A204.1 (cell line): ENCODE results near the gene PPID.
"Not testable (repeated sequence)": the region's sequence is repeated elsewhere in the genome, so short reads cannot be mapped to it uniquely, and the experiment has no call there.

ENCODE experiments used
- FAIRE-seq: peaks from 2 replicates; lab custom pipeline; 2012; peaks lifted over from hg19 to GRCh38; lab: Jason Lieb, UNC

PPID gene

DNA sequence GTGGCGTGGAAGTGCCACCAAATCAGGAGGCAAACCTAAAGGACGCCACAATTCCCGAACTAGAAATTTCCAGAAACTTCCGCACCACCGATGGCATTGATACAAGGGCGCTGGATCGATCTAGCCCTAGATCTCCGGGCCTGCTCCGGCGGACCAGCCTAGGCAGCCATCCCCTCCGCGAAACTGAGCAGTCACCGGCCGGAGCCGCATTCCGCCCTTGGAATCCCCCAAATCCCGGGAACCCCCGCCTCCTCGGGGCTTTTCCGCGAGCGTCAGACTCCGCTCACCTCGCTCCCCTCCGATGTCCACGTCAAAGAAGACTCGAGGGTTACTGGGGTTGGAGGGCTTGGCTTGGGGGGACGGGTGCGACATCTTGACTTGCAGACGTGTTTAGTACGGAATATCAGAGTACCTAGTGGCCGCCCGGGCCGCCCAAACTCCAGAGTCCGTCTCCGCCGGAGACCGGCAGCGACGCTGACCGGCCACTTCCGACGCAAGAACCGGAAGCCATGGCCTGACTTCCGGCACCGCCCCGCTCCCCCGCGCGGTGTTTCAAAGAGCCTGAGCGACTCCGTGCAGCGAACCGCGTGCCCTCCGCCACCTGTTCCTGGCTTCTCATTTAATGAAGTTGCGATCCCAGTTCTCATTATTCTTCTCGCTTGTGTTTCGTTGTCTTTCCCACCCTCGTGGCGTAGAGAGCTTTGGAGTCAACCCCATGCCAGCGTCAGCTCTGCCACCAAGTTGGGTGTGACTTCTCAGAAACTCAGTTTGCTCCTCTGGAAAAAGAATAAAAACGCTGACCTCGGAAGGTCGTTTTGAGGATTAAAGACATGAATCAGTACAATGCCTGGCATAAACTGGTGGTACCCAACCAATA, at the start of gene PPID:
Gene PPID (minus strand): TSS at position 480 of the 877 bp plus-strand sequence. CDS start 108 bp downstream, at position 372.
- FAIRE-seq, result peak; percentile 34

DNA sequence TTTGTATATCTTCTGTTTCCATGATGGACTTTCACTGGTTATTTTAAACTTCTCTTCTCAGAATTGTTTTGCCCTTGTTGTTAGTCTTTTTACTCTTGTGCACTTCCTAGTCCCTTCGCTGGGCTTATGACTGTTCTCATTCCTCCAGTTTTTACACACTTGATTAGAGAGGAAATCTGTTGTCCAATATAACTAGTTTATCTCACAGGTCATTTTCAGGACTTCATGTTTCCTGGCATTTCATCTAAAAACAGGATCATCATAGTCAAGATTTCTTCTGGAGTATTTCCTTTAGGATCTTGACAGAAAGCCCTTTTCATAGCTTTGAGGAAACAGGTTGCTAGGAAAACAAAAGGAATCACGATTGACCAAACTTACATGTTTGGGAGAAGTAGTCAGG, 48.6 kb upstream of the PPID start:
- FAIRE-seq, result no peak

DNA sequence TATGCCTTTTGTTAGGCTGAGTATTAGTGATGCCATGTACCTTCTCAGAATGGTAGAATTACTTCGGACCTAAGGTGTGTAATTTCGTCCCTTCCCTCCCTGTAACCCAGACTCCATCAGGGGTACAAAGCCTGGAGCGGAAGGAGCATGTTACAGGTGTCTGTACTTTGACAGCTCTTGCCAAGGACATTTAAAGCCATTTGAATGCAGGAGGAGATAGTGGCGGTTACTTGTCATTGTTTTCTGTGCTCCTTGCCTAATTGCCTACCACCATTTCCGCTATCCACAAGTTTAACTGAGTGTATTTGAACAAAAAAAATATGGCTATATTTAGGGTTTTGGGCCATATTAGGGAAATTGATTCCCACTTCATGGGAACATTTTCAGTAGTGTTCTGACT, 47.5 kb upstream of the PPID start:
- no peak for FAIRE-seq

DNA sequence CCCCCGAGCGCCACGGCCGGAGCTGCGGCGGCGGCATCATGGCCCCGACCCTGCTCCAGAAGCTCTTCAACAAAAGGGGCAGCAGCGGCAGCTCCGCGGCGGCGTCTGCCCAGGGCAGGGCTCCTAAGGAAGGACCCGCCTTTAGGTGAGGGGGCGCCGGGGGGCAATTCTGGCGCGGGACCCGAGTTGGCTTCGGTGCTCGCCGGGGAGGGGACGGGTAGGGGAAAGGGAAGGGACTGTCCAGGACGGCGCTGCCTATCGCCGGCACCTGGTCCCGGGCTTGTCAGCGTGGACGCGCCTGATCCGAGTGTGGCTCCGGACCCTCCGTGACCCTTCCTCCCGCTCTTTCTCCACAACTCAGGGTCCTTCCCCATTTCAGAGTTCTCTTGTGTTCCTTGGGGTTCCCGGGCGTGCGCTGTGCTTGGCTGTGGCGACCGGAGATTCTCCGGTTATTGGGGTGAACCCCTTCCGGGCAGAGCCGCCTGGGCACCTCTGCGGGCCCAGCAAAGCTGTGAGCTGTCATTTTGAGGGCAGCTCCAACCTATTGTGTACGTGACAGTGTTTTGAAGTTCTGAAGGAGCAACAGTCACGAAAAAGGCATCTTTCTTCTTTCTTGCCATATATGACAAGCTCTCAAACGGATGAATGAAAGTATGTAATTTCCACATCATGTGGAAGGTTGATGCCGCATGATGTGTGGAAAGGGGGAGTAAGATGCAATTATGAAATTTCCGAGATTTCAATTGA, 46.2 kb upstream of the PPID start:
- FAIRE-seq, result no peak

DNA sequence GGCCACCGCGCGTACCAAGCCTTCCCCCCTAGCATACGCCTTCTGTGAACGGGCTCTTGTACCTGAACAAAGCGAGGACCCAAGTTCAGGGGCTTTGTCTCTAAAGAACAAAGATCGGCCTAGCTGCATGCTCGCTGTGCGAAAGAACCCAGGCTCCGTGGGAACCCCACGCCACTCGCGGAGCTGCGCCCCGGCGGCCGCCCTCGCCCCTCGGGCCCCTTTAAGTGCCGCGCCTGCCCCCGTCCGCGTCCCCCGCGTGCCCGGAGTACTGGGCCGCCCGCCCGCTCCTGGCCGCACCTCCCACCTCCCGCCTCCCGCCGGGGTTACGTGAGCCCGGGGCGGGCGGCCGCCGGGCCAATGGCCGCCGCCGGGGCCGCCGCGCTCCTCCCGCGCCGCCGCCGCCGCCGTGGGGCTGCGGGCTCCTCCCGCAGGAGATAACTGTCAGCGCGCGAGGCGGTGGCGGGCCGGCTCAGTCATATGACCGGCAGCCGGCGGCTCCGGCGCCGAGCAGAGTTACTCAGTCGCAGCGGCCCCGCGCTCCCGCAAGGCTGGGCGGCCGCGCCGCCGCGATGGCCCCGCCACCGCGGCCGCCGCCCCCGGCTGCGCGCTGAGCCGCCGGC, 45.5 kb upstream of the PPID start, which contains the start of gene FNIP2:
Gene FNIP2 (plus strand): TSS at position 472 of the 620 bp plus-strand sequence. CDS start 187 bp downstream, outside the sequence.
- FAIRE-seq, result no peak

DNA sequence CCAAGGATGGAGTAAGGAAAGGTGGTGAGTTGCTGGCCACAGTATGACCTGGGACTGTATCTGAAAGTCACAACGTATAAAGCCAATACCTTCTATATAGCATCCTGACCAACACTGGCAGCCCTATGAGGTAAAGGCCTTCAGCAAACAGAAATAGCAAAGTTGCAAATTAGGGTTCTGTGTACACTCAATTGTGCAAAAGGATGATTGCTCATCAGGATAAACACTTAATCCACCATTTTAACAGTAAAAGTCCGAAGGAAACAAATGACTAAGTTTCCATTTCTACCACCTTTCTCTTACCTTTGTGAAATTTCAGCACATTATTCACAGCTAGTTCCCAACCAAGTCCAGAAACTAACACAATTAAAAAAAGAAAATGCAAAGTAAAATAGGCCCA, 44.3 kb upstream of the PPID start:
- no peak for FAIRE-seq

DNA sequence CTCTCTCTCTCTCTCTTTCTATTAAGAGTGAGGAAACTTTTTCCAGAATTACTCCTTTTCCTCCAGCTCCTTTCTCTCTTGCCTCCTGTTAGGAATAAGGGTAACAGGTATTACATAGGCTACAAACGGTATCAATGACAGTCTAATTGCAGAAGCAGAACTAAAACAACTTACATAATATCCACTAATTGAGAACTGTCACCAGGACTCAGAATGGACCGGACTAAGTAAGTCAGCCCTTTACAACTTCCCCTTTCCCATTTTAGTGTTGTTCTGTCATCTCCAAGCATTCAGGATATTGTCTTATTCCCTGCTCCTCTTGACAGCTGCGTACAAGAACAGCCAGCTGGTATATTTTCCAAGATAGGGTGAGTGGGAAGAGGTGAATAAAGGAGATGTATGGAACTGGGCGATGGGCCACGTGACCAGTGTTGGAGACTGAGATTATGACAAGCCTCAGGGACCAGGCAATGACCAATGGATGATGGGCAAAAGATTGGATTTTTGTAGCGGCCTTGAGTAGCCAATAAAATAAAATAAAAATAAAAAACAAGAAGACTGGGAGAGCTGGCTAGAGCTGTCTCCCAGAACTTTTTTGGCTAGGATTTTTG, 43.3 kb upstream of the PPID start:
- FAIRE-seq, result no peak

DNA sequence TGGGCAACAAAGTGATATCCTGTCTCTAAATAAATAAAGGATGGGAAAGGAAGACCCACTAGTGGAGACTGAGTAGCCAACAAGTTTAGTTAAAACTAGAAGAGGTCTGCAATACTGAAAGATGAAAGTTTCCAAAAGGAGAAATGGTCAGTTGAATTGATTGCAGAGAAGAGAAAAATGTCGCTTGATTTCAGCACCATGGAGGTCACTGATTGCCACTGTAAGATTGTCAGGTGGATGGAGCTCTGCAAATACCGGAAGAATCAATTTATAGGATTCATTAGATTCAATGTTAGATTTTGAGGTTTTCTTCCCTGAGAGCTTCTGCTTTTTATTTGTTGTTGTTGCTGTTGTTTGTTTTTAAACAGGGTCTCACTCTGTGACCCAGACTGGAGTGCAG, 40.3 kb upstream of the PPID start:
- no peak for FAIRE-seq

DNA sequence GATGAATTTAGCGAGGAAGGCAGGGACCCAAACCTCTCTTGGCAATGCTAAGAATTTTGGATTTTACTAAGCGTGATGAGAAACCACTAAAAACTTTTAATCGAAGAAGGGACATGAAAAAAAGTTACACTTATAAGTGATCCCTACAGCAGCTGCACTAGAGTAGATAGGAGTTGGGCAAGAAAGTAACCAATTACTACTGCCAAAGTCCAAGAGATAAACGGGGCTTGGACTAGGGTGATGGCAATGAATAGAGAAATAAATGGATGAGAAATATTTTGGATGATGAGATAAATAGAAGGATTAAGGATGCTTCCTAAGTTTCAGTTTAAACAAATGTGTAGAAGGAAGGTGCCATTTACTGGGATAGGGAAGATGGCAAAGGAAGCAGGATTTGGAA, 39.4 kb upstream of the PPID start:
- FAIRE-seq, result no peak

DNA sequence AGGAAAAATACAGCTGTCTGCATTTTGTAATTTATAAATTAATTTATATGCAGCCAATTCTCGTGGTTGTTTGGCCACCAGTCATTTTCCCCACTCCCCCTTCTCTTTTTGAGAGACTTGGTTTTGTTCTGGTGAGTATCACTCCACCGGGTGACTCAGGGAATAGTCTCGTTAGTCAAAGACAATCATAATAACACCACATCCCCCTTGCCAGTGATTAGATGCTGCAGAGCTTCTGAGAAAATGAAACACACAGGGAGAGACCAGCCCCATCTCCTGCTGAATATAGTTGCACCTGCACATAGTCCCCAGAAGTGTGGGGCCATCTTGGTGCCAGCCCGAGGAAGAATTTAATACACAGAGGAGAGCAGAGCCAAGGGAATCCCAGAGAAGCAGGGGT, 37.7 kb upstream of the PPID start:
- no peak for FAIRE-seq

DNA sequence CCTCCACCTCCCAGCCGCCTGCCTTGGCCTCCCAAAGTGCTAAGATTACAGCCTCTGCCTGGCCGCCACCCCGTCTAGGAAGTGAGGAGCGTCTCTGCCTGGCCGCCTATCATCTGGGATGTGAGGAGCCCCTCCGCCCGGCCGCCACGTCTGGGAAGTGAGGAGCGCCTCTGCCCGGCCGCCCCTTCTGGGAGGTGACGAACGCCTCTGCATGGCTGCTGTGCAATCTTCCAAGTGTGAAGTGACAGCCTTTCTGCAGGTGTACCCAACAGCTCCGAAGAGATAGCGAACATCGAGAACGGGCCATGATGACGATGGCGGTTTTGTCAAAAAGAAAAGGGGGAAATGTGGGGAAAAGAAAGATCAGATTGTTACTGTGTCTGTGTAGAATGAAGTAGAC, 36.3 kb upstream of the PPID start:
- not testable (repeated sequence) for FAIRE-seq

DNA sequence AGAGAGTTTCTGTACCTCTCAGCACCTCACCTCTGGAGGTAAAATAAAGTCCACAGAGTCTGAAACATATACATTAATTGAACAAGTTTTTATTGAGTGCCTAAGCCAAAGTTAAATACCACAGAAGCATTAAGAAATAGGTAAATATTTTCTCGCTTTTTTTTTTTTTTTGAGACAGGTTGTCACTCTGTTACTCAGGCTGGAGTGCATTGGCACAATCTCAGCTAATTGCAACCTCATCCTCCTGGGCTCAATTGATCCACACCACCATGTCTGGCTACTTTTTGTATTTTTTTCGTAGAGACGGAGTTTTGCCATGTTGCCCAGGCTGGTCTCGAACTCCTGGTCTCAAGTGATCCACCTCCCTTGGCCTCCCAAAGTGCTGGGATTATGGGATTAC, 35.5 kb upstream of the PPID start:
- no peak for FAIRE-seq

DNA sequence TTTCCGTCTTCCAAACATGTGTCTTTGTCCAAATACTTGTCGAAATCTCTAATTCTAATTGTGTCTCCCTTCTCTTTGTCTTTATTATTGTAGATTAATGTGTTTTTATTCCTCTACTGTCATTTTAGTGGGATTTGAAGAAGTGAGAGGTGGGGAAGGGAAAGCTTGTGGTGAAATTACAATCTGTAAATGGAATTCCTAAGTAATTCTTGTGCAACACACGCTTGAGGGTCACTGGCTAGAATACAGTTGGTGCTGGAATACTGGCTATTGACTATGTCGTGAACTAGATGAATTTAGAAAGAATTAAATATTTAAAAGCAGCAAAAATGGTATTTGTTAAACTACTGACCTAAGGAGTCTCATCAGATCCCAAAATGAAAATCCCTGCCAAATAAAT, 34.9 kb upstream of the PPID start:
- FAIRE-seq, result no peak

DNA sequence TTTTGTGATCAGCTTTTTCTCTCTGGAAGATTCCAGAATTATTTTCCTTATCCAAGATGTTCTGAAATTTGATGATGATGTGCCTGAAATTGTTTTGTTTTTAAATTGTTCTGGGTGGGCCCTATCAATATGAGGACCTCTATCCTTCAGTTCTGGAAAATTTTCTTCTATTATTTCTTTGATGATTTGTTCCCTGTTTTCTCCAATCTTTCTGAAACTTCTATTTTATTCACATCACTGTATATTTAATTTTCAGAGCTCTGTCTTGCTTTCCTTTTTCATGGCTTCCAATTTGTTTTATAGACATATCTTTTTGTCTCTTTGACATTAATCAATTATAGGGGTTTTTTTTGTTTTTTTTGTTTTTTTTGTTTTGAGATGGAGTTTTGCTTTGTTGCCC, 33.4 kb upstream of the PPID start:
- no peak for FAIRE-seq

DNA sequence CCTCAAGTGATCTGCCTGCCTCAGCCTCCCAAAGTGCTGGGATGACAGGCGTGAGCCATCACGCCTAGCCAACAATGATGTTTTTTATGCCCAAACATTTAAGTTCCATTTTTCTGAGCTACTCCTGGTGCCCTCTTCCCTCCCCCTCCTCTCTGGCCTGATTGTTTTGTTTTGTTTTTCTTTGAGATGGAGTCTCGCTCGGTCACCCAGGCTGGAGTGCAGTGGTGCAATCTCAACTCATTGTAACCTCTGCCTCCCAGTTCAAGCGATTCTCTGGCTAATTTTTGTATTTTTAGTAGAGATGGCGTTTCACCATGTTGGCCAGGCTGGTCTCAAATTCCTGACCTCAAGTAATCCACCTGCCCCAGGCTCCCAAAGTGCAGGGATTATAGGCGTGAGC, 32.6 kb upstream of the PPID start:
- FAIRE-seq, result not testable (repeated sequence)

DNA sequence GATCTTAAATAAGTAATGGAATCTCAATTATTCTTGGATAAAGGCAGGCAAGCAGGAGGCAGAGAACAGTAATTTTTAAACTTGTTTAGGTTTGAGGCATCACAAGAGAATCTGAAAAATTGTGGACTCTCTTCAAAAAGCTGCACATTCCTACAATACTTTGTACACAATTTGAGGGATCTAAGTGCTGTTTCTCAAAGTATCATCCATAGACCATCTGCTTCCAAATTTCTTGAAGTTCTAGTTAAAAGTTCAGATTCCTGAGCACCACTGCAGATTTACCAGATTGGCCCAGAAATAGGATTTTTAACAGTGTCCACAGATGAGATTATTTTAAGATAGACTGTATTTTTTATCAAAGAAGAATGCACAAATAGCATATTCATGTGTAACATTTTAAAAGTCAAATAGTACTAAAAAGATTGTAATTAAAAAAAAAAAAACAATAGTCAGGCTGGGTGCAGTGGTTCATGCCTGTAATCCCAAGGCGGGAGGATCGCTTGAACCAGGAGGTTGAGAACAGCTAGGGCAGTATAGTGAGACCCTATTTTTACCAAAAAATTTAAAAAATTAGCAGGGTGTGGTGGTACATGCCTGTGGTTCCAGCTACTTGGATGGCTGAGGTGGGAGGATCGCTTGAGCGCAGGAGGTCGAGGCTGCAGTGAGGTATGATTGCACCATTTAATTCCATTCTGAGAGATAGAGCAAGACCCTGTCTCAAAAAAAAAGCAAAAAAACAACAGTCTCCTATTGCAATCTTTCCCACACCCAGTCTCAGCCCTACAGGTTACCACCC, 31.4 kb upstream of the PPID start:
- FAIRE-seq, result no peak

DNA sequence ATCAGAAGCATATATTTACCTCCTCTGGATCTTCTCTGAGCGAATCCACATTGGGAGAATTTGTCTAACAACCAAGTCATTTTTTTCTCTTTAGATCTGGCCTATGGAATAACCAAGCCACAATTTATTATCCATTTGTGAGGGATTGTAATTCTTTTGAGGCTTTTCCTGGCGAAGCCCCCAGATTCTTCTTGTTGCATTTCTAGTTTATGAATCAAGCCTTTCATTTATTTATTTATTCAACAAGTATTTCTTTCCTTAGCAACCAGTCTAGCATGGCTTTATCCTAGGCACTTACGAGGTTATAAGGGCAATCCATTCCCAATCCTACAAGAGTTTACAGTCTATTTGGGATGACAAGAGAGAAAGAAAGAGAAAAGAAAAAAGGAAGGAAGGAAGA, 27.2 kb upstream of the PPID start:
- no peak for FAIRE-seq

DNA sequence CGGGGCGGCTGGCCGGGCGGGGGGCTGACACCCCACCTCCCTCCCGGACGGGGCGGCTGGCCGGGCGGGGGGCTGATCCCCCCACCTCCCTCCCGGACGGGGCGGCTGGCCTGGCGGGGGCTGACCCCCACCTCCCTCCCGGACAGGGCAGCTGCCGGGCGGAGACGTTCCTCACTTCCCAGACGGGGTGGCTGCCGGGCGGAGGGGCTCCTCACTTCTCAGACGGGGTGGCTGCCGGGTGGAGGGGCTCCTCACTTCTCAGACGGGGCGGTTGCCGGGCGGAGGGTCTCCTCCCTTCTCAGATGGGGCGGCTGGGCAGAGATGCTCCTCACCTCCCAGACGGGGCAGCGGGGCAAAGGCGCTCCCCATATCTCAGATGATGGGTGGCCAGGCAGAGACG, 23.3 kb upstream of the PPID start:
- not testable (repeated sequence) for FAIRE-seq

DNA sequence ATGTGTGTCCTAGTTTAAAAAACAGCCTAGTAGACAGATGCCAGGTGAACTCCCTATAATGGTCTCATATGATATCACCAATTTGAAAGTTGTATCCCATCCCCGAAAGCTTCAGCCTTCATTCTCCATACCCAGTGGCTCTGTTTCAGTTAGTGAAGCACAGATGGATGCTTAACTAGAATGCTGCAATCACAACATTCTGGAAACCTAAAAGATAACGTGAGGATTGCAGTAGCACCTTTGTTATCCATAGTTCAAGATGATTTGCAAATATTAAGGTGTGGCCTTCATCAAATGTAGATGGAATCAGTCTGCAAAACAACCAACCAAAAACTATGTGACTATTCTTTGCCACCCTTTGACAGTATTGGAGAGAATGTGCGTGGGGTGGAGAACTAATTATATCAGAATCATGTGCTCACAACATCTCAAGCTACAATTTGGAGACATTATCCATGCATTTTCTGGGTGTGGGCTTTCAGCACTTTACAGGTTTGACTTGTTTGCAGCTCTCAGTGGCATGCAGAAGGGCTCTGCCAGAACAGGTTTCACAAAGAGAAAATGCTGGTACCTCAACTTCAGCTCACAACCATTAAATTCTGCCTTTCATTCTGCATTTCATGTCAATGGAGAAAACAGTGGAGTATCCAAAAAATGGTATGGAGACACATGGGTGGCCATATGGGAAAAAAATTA, 18.3 kb upstream of the PPID start:
- FAIRE-seq, result no peak

DNA sequence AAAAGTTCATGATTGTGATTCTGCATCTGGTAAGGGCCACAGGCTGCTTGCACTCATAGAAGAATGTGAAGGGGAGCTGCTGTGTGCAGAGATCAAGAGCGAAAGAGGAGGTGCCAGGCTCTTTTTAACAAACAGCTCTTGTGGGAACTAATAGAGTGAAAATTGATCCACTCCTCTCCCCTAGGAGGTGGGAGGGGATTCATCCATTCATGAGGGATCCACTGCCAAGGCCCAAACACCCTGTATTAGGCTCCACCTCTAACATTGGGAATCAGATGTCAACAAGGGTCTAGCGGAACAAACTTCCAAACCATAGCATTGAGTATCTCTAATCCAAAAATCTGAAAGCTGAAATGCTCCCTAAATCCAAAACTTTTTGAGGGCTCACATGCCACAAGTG, 16.4 kb upstream of the PPID start:
- no peak for FAIRE-seq

DNA sequence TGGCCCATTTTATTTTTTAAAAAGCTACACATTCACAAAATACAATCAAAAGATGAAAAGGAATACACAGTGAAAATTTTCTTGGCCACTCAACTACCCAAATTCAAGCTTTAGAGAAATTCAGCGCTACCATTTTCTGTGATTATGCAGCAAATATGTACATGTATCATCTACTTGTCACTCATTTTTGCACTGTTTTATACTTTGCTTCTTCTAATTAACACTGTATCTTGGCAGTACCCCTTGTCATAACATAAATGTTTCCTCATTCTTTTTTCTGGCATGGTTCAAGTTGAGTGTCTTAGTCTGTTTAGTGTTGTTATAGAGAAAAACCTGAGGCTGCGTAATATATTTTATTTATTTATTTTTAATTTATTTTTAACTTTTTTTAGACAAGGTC, 15.7 kb upstream of the PPID start:
- FAIRE-seq, result no peak
